HepG2 (cell line): ENCODE results near the gene CDKN3. TPM values are rescaled to one million over a fixed set of nuclear protein-coding genes. Genes with fewer than 3 reads are reported as not detected.

Experiments
- FOXM1 ChIP-seq: sonication (generic); formaldehyde crosslinking; IDR thresholded peaks from 2 replicates; pipeline ENCODE4 v1.5.0; 2020; ENCODE audit warnings: missing genetic modification reagents
- HNF4G ChIP-seq, 2 experiments: sonication (generic) in 1 of 2; formaldehyde crosslinking in 1 of 2; IDR thresholded peaks; 2 replicates each; pipeline versions ENCODE4 v1.4.0 to v1.6.1; 2011 to 2020; ENCODE audit warnings: borderline replicate concordance in 2 of 2, low read depth in 2 of 2, mild to moderate bottlenecking in 2 of 2, low read length in 1 of 2, missing genetic modification reagents in 1 of 2, moderate library complexity in 1 of 2
- MED8 ChIP-seq: sonication (generic); formaldehyde crosslinking; IDR thresholded peaks from 2 replicates; pipeline ENCODE4 v1.8.1; 2023; ENCODE audit warnings: mild to moderate bottlenecking, missing genetic modification reagents; ENCODE audit not compliant: insufficient replicate concordance
- POLR2AphosphoS5 ChIP-seq: IDR thresholded peaks from 2 replicates; pipeline ENCODE4 v1.6.1; 2012; ENCODE audit warnings: low read depth, low read length
- TBX2 ChIP-seq: sonication (generic); formaldehyde crosslinking; IDR thresholded peaks from 2 replicates; pipeline ENCODE4 v1.5.0; 2020; ENCODE audit warnings: missing genetic modification reagents, mild to moderate bottlenecking, borderline replicate concordance
- ZNF496 ChIP-seq: sonication (generic); formaldehyde crosslinking; IDR thresholded peaks from 2 replicates; pipeline ENCODE4 v1.8.1; 2023; ENCODE audit warnings: mild to moderate bottlenecking, moderate library complexity, missing genetic modification reagents; ENCODE audit not compliant: insufficient replicate concordance
- ZNF777 ChIP-seq: sonication (generic); formaldehyde crosslinking; IDR thresholded peaks from 2 replicates; pipeline ENCODE4 v1.4.0; 2020; ENCODE audit warnings: missing genetic modification reagents
- polyA plus RNA-seq, 8 experiments: library from polyadenylated mRNA; depleted of rRNA in 3 of 8; stranded (reverse) in 7 of 8; unstranded in 1 of 8; fragments of >200 nt; fragmentation: Illumina TruSeq in 4 of 8; extraction: Trizol in 4 of 8; gene quantifications; 2 replicates each; pipeline versions ENCODE4 v1.2.1 to v1.2.3, GENCODE V29; 2011 to 2016; ENCODE audit warnings: low read depth in 4 of 8, missing spikeins in 1 of 8, mixed read lengths in 1 of 8; ENCODE audit not compliant: insufficient read depth in 1 of 8
- total RNA-seq, 5 experiments: library from RNA; depleted of rRNA; stranded (reverse); fragments of >200 nt; fragmentation: Illumina TruSeq; extraction: Trizol; gene quantifications; 2 replicates each; pipeline ENCODE4 v1.2.3, GENCODE V29; 2016; ENCODE audit warnings: low read depth in 1 of 5
- TF ChIP-seq, protein P1 (sequence below), 2 experiments: sonication (generic) in 1 of 2; formaldehyde crosslinking in 1 of 2; IDR thresholded peaks; 2 replicates each; pipeline versions ENCODE4 v1.6.1 to v1.9.0; 2014 to 2022; ENCODE audit warnings: antibody characterized with exemption in 1 of 2, borderline replicate concordance in 1 of 2, inconsistent platforms in 1 of 2, low read depth in 1 of 2, missing genetic modification reagents in 1 of 2
- TF ChIP-seq, protein P2 (sequence below): sonication (generic); formaldehyde crosslinking; IDR thresholded peaks from 2 replicates; pipeline ENCODE4 v1.5.0; 2020; ENCODE audit warnings: mild to moderate bottlenecking, missing genetic modification reagents, moderate library complexity
- TF ChIP-seq, protein P3 (sequence below): sonication (generic); formaldehyde crosslinking; IDR thresholded peaks from 2 replicates; pipeline ENCODE4 v1.8.1; 2023; ENCODE audit warnings: missing genetic modification reagents, mild to moderate bottlenecking, borderline replicate concordance
- TF ChIP-seq, protein P4 (sequence below): sonication (generic); formaldehyde crosslinking; conservative IDR thresholded peaks from 2 replicates; pipeline ENCODE4 v1.4.0; 2020; ENCODE audit warnings: missing genetic modification reagents
- TF ChIP-seq, protein P5 (sequence below): sonication (generic); formaldehyde crosslinking; IDR thresholded peaks from 2 replicates; pipeline ENCODE4 v1.5.0; 2020; ENCODE audit warnings: missing genetic modification reagents
- TF ChIP-seq, protein P6 (sequence below): IDR thresholded peaks from 2 replicates; pipeline ENCODE4 v1.6.1; 2012; ENCODE audit warnings: inconsistent platforms
- TF ChIP-seq, protein P7 (sequence below): sonication (generic); formaldehyde crosslinking; IDR thresholded peaks from 2 replicates; pipeline ENCODE4 v1.4.0; 2020; ENCODE audit warnings: missing genetic modification reagents, mild to moderate bottlenecking, borderline replicate concordance
- TF ChIP-seq, protein P8 (sequence below): IDR thresholded peaks from 2 replicates; pipeline ENCODE4 v1.6.1; 2016; ENCODE audit warnings: low read depth, borderline replicate concordance

Gene CDKN3
- total and polyA plus RNA-seq, 2 of the 13 experiments (the other 11 are each of a cell fraction or from before 2014, with no cell fraction given): 63.0 to 88.9 TPM

DNA sequence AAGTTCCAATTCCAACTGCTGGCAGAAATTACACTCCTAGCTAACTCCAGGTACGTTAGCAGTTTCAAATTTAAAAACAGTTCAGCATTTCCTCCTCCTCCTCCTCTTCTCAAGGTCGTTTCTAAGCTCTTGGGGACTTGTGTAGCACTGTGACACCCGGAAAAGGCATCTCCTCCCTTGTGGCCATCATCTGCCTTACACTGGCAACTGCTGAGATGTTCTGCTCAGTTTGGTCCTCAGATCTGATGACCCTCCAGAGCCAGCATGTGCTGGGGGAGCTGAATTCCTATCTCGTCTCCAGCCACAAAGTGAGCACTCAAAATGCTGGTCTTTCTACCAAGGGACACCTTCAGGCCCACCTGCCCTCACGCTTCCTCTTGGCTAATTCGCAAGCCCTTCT is 43.5 kb upstream of the CDKN3 start (continued):
- TF ChIP-seq, protein P1, sequence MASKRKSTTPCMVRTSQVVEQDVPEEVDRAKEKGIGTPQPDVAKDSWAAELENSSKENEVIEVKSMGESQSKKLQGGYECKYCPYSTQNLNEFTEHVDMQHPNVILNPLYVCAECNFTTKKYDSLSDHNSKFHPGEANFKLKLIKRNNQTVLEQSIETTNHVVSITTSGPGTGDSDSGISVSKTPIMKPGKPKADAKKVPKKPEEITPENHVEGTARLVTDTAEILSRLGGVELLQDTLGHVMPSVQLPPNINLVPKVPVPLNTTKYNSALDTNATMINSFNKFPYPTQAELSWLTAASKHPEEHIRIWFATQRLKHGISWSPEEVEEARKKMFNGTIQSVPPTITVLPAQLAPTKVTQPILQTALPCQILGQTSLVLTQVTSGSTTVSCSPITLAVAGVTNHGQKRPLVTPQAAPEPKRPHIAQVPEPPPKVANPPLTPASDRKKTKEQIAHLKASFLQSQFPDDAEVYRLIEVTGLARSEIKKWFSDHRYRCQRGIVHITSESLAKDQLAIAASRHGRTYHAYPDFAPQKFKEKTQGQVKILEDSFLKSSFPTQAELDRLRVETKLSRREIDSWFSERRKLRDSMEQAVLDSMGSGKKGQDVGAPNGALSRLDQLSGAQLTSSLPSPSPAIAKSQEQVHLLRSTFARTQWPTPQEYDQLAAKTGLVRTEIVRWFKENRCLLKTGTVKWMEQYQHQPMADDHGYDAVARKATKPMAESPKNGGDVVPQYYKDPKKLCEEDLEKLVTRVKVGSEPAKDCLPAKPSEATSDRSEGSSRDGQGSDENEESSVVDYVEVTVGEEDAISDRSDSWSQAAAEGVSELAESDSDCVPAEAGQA (IDR thresholded peaks at IDR 0.05; ENCODE audit: low read depth): no peak
- TF ChIP-seq, protein P1 (CRISPR knock-in tag; IDR thresholded peaks at IDR 0.05; ENCODE audit: borderline replicate concordance): no peak
- TF ChIP-seq, protein P2, sequence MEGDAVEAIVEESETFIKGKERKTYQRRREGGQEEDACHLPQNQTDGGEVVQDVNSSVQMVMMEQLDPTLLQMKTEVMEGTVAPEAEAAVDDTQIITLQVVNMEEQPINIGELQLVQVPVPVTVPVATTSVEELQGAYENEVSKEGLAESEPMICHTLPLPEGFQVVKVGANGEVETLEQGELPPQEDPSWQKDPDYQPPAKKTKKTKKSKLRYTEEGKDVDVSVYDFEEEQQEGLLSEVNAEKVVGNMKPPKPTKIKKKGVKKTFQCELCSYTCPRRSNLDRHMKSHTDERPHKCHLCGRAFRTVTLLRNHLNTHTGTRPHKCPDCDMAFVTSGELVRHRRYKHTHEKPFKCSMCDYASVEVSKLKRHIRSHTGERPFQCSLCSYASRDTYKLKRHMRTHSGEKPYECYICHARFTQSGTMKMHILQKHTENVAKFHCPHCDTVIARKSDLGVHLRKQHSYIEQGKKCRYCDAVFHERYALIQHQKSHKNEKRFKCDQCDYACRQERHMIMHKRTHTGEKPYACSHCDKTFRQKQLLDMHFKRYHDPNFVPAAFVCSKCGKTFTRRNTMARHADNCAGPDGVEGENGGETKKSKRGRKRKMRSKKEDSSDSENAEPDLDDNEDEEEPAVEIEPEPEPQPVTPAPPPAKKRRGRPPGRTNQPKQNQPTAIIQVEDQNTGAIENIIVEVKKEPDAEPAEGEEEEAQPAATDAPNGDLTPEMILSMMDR (CRISPR knock-in tag): 0 out of 2 replicates have a peak, but pooled peaks have one; percentile 14
- TF ChIP-seq POLR2AphosphoS5 (no peak), ZNF496 (CRISPR knock-in tag) (no peak), FOXM1 (CRISPR knock-in tag) (no peak), TBX2 (CRISPR knock-in tag) (no peak), HNF4G (IDR thresholded peaks at IDR 0.05; ENCODE audit: borderline replicate concordance, low read depth, low read length) (no peak), HNF4G (CRISPR knock-in tag; IDR thresholded peaks at IDR 0.05; ENCODE audit: borderline replicate concordance, low read depth) (no peak), ZNF777 (no peak), MED8 (CRISPR knock-in tag) (no peak)
- TF ChIP-seq, protein P3, sequence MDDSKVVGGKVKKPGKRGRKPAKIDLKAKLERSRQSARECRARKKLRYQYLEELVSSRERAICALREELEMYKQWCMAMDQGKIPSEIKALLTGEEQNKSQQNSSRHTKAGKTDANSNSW (CRISPR knock-in tag): no peak
- TF ChIP-seq, protein P4, sequence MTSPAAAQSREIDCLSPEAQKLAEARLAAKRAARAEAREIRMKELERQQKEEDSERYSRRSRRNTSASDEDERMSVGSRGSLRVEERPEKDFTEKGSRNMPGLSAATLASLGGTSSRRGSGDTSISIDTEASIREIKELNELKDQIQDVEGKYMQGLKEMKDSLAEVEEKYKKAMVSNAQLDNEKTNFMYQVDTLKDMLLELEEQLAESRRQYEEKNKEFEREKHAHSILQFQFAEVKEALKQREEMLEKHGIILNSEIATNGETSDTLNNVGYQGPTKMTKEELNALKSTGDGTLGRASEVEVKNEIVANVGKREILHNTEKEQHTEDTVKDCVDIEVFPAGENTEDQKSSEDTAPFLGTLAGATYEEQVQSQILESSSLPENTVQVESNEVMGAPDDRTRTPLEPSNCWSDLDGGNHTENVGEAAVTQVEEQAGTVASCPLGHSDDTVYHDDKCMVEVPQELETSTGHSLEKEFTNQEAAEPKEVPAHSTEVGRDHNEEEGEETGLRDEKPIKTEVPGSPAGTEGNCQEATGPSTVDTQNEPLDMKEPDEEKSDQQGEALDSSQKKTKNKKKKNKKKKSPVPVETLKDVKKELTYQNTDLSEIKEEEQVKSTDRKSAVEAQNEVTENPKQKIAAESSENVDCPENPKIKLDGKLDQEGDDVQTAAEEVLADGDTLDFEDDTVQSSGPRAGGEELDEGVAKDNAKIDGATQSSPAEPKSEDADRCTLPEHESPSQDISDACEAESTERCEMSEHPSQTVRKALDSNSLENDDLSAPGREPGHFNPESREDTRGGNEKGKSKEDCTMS (CRISPR knock-in tag): no peak
- TF ChIP-seq, protein P5, sequence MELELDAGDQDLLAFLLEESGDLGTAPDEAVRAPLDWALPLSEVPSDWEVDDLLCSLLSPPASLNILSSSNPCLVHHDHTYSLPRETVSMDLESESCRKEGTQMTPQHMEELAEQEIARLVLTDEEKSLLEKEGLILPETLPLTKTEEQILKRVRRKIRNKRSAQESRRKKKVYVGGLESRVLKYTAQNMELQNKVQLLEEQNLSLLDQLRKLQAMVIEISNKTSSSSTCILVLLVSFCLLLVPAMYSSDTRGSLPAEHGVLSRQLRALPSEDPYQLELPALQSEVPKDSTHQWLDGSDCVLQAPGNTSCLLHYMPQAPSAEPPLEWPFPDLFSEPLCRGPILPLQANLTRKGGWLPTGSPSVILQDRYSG: no peak
- TF ChIP-seq, protein P6, sequence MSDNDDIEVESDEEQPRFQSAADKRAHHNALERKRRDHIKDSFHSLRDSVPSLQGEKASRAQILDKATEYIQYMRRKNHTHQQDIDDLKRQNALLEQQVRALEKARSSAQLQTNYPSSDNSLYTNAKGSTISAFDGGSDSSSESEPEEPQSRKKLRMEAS: no peak
- TF ChIP-seq, protein P7, sequence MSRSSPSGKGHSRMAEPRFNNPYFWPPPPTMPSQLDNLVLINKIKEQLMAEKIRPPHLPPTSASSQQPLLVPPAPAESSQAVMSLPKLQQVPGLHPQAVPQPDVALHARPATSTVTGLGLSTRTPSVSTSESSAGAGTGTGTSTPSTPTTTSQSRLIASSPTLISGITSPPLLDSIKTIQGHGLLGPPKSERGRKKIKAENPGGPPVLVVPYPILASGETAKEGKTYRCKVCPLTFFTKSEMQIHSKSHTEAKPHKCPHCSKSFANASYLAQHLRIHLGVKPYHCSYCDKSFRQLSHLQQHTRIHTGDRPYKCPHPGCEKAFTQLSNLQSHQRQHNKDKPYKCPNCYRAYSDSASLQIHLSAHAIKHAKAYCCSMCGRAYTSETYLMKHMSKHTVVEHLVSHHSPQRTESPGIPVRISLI (CRISPR knock-in tag): no peak
- TF ChIP-seq, protein P8, sequence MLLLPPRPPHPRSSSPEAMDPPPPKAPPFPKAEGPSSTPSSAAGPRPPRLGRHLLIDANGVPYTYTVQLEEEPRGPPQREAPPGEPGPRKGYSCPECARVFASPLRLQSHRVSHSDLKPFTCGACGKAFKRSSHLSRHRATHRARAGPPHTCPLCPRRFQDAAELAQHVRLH (CRISPR knock-in tag): no peak
